Middle frontal gyrus (tissue), 1 donor: ENCODE measurements around the gene DMD.

Experiments used
- DNase-seq: peaks from one replicate; pipeline ENCODE4 v3.0.0-alpha.2; 2015; ENCODE audit warnings: low spot score; ENCODE audit errors: extremely low spot score

The DMD gene

DNA sequence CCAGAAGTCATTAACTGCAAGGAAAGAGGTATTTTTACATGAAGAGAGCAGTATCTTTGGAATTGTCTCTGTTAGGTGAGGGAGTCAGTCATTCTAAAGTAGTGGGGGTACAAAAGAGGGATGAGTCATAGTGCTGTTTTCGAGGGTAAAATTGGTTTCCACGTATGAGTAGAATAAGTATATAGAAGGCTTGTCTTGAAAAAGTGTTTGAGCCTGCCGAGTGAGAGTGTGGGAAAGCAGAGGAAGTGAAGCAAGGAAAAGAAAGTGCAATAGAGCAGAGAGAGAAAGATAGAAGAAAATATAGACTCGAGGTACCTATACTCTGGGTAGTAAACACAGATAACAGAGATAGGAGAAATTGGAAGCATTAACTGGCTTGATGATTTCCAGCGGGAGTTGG lies 696.4 kb downstream of the DMD start:
- no peak for DNase-seq

DNA sequence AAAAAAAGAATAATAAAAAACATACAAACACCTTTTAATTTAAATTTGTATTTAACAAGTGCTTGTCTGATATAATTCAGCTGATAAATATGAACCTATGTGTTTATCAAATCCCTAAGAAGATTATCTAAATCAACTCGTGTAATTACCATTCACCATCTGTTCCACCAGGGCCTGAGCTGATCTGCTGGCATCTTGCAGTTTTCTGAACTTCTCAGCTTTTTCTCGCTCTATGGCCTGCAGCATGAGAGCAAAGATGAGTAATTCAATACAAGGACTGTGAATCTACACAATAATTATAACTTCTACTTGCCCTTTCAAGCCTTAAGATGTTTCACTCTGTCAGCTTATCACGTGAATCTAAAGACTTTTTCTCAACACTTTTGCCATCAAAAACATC lies 709.7 kb downstream of the DMD start:
- no peak for DNase-seq

DNA sequence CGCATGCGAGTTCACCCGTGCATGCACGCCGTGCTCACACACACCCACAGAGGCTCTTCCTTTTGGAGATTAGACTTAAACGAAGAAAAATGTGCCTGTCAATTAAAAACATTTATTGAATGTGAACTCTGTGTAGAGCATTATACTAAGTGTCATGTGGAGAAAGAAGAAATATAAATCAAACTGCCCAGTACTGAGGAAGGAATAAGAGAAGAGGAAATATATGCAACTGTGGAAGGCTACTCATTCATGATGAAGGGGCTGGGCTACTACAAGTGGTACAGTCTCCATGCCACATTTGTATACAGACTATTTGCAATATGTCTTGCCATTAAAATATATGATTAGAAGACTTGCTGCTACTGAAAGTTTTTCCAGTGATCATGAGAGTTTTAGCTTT lies 714.7 kb downstream of the DMD start:
- DNase-seq = no peak

DNA sequence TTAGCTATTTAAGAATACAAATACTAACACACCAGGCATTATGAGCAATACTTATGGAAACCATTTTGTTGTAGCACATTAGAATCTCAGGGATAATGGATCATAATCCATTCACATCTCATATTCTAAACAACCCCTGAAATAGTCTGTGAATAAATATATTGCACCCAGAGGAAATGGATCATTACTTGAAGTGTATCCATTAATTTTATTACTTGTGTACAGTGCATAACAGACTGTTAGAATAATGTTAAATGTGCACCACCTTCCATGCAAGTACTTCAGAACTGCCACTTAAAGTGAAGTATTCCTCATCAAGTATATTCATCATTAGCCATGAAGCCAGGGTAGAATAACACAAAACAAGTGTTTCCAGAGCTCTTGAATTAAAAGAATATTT lies 715.5 kb downstream of the DMD start:
- DNase-seq = no peak

DNA sequence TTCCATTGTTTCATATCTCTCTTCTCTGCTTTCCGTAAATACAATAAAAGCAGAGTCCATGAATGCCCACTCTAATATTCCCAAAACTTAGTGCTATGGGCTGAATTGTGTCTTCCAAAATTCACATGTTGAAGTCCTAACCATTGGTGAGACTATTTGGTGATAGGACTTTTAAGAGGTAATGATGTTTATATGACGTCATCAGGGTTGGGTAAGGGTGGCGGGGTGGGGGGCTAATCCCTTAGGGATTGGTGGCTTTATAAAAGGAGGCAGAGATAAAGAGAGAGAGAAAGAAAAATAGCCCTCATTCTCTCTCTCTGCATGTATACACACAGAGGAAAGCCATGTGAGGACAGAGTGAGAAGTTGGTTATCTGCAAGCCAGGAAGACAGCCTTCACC lies 722.2 kb downstream of the DMD start:
- DNase-seq = no peak

DNA sequence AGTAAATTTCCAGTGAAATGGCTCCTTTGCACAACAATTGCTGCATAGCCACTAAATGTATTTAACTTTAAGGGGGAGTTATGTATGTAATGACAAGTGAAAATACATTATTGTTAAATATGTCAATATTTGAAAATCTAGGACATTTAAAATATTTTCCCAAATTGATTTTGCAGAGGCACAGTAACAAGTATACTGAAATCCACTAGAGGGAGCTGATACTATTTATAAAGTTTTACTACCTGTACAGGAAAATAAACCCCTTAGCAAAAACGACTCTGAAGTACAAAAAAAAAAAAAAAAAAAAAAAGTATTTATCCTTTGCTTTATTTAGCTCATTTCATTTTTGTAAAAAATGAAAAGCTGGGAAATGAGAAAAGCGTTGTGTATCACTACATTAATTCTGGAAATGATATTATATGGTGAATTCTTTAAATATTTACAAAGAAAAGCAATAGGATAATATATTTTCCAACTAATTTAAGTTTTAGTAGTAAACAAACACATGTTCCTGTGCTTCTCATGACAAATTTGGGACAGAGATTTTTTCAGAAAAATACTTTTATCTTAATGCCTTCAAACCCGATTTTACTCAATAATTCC lies 727.7 kb downstream of the DMD start:
- no peak for DNase-seq

DNA sequence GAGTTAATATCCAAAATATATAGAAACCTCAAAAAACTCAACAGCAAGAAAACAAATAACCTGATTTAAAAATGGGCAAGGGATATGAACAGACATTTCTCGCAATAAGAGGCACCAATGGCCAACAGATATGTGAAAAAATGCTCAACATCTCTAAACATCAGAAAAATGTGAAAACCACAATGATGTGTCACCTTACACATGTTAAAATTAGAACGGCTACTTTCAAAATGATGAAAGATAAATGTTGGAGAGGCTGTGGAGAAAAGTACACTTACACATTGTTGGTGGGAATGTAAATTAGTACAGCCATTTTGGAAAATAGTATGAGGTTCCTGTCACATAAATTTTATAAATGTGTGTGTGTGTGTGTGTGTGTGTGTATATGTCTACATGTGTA lies 731.3 kb downstream of the DMD start:
- DNase-seq = no peak

DNA sequence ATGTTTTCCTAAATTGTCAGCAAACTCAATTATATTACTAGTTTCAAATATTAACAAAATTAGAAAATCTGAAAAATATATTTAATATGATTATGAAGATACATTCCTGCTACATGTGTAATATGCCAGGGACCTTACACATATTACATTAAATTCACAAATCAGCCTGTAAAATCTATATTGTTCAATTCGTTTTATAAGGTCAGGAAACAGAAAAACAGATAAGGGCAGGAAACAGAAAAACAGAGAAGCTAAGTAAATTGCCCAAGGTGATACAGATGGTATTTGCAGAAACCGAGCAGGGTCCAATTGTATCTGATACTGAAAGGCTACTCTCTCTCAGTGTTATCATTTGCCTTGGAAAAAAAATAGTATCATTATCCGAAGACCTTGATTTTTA lies 739.0 kb downstream of the DMD start:
- DNase-seq = no peak

DNA sequence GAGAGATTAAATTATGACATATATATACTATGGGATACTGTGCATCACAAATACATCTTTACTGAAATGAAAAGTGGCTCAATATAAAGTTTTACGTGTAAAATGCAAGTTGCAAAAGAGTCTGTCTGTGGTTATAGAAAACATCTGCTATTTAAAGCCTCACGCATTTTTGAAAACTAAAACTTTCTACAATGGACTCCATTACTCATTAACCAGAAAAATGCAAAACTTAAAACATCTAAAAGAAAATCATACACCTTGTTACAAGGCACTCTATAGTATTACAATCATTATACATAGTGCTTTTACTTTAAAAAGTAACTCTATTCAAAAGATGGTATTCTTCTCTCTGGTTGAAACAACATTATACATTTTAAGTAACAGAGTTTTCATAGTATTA lies 755.6 kb downstream of the DMD start:
- no peak for DNase-seq

DNA sequence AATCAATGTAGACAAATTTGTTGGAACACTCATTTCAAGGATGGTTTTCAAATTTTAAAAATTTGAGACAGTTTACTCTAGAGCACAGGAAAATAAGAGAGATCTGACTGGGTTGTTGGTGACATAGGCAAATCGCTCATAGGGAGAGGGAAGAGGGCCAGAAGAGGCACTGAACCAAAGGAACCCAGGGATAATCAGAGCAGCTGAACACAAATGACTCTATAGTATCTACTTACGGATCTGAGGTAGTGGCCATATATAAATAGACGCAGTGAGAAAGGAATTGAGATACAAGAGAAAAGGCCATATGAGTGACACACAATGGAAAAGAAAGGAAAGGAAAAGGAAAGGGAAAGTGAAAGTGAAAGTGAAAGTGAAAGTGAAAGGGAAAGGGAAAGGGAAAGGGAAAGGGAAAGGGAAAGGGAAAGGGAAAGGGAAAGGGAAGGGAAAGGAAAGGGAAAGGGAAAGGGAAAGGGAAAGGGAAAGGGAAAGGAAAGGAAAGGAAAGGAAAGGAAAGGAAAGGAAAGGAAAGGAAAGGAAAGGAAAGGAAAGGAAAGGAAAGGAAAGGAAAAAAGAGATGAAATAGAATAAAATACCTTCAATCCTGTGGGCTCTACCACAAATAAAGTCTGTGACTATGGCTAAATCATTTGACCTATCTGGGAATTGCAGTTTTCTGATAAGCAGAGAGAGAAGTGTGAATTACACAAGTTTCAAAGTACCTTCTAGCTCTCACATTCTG lies 759.2 kb downstream of the DMD start:
- DNase-seq = no peak

DNA sequence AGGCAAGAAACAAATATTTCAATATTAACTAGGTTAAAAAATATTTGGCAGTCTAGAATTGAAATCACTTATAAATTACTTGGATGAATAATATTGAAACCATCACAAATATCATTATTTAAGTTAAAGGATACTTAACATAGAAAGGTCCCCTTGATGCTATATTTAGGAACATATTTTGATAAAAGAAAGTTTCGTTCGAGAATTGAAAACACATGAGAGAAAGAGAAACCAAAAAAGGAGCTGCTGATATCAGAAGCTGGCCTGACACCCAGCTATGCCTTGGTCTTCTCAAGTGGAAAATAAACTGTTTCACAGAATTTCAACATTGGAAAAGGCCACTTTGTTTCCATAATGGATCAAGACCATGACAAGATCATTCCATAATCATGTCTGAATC lies 762.4 kb downstream of the DMD start:
- DNase-seq = no peak

DNA sequence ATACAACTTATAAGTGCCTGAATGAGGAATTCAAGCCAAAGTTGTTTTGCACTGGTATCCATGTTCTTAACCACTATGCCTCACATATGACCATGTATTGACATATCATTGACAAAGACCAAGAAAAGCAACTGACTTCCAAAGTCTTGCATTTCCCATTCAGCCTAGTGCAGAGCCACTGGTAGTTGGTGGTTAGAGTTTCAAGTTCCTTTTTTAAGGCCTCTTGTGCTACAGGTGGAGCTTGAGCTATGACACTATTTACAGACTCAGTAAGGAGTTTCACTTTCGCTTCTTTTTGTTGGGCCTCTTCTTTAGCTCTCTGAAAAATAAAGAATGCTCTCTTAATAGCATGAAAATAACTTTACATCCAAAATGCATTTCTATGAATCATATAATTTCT lies 763.0 kb downstream of the DMD start:
- no peak for DNase-seq

DNA sequence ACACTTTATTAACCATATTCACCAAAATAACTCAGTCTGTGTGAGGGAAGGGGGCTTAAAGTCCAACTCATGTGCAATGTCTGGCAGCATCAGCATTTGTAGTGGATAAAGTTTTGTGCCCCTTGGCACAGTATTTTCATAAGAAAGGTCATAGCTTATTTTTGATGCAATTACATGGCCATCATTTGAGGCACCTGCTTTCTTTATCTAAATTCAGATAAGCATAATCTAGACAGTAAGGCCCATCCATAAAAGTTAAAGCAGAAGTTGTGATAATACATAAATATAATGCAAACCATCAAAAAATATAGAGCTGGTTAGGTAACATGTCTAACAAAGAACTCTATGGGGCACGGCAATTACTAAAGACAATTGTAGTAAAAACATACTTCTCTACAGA lies 763.7 kb downstream of the DMD start:
- DNase-seq = no peak

DNA sequence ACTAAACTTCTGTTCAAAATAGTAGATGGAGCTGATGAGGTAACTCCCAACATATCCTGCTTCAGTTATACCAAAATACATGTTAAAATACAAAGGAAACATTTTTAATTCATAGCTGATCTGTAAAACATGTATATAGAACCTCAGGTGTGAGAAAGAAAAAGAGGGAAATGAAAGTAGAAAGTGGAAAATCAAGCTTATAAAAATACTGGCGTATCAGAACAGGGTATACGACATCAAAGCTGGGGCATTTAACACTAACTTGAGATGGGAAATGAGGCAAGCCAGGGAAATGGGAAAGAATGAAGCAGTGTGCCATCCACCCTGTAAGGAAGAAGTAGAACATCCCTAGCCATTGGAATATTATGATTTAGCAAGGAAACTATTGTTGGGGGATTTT lies 767.5 kb downstream of the DMD start:
- no peak for DNase-seq

DNA sequence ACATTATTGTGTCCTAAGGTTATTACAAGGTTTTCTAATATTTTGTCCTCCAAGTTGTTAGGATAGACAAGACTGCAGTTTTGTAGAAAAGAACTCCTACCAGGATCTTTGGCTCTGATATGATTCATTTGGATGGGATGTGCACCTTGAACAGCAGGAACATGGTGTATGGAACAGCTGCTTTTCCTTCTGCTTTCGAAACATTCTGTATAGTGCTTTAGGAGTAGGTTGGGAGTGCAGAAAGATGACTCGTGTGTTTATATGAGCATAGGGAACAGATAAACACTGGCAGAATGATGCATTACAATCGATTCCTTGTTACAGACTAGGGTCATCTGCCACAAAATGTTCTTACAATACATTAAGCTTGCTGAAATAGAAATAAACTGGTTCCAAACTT lies 790.1 kb downstream of the DMD start:
- no peak for DNase-seq

DNA sequence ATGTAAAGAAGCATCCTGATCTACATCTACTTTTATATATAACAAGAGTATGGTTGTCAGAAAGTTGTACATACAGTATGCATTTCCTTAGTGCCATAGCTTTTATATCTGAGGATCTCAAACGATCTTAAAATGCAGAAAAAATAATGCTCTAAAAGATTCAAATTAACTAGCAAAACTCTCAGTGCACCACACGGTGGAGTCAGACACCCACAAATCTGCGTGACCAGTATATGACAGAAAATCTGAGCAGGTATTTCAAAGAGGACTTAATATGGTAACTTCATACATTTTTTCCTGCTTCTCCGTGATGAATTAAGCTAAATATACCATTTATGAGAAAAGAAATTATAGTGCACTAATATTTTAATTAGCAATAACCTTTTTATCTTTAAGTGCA lies 803.0 kb downstream of the DMD start:
- DNase-seq = no peak

DNA sequence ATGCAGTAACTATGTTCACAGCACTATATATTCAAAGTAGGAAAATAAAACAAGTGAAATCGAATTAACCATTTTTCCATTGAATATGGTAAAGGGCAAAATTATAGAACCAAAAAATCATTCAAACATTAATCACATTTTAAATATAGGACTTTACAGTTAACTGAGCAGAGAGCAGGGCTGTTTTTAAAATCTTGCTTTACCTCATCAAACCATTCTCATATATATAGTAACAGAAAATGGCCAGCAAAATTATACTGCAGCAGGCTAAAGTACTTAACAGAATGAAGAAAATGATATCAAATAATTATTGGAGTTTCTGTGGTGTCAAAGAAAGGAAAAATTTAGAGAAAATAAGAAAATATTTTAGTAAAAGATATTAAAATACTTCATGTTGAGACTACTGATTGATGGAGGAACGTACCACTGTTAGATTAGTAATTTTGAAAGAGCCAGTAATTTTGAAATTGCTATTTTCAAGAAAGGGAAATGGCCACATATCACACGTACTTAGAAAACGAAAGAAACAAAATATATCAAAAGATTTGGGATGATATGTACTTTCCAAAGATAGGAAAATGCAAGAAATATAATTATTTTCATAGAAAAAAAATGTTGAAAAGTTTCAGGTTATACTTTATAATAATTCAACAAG lies 813.7 kb downstream of the DMD start:
- DNase-seq = no peak

DNA sequence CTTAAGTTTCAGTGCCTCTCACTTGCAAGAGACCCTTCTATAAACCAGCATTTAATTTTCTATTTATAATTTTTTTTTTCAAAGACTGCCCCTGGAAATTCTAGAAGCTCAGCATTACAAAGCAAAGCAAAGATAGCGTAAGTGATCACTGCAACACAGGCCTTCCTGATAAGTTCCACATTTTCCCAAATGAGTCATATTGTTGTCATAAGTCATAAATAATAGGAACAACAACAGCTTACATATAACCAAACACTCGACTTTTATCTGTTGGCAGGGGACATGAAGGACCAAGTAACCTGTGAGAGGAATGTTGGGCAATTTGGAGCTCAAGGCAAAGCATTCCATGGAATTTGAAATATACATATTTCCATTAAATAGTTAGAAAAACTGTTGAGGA lies 815.5 kb downstream of the DMD start:
- no peak for DNase-seq

DNA sequence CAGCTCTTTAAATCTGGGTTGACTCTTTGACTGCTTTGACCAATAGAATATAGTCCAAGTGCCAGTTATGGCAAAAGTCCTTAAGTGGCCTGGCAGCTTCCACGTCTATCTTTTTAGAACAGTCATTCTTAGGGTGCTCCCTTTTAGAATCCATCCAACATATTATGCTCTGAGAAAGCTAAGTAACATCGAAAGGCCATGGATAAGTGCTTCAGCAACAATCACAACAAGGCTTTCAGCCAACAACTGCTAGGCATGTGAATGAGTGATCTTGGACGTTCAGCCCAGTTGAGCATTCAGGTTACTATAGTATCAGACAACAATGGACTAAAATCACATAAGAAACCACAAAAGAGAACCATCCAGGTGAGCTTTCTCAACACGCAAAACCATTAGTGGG lies 818.7 kb downstream of the DMD start:
- DNase-seq = no peak

DNA sequence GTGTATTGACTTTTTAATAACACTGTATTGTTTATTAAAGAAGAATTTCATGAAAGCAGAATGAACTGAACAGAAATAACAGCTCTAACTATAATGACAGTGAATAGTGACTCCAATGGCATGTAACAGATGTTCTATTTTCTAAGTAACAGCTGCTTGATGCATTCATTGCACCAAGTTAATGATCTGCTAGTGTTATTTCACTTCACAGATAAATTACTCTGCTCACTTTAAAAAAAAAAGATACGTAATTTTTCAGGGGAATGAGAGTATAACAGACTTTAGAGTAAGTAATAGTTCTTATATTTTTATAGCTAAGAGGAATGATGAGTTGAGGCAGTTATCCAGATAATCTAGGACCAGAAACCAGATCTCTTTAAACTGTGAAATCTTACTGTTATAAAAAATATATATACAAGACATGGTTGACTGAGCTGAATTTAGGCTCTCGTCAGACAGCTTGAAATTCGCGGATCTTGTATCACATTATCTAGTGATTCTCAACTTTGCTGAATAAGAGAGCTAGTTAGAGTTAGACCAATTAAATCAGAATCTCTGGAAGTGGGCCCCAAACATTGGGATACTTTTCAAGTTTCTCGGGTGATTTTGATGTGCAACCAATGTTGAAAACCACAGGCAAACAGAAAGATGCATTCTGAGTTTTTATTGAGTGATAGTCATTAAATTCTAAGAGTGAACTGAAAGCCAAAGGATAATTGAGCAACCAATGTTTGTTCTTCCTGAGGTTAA lies 840.7 kb downstream of the DMD start:
- DNase-seq = no peak

DNA sequence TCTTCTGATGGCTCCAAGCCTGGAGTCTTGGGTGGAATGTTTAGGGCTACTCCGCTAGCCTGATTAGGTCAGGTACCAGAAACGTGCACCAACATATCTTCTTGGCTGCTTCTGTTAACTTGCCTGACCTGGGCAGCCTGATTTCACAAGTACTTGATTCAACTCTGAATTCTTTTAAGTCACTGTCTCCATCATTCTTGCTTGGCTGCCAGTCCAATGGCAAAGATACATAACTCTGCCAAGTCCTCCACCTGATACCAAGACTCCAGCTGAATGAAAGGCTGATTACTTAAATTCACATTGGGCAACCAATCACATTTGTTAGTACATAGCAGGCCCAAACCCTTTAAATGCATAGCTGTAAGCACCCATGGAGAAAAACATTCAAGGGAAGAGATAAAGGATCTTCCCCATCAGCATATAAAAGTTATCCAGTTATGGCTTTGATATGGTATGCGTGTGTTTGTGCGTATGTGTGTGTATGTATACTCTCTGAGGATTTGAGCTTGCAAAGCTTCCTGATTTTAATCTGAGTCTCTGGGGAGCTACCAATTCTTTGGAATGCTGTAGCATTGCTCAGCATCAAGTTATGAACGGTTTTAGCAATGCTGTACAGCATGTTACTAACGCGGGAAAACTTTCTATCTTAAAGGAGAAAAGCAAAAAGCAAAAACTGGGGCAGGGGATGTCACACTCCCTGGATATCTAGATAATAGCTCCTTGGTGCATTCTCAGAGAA lies 917.2 kb downstream of the DMD start:
- no peak for DNase-seq

DNA sequence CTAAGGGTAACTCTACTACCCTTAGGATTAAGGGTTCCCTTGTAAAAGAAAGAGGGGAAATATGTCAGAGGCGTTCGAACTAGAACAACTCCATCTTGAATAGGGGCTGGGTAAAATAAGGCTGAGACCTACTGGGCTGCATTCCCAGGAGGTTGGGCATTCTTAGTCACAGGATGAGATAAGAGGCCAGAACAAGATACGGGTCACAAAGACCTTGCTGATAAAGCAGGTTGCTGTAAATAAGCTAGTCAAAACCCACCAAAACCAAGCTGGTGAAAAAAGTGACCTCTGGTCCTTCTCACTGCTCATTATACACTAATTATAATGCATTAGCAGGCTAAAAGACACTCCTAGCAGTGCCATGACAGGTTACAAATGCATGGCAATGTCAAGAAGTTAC lies 922.0 kb downstream of the DMD start:
- DNase-seq = no peak
